ENCODE data around the gene HBD.

GRCh38 chr11:5251746-5252145 is 17.5 kb upstream of the HBD start:
- TF ChIP-seq, protein P1, sequence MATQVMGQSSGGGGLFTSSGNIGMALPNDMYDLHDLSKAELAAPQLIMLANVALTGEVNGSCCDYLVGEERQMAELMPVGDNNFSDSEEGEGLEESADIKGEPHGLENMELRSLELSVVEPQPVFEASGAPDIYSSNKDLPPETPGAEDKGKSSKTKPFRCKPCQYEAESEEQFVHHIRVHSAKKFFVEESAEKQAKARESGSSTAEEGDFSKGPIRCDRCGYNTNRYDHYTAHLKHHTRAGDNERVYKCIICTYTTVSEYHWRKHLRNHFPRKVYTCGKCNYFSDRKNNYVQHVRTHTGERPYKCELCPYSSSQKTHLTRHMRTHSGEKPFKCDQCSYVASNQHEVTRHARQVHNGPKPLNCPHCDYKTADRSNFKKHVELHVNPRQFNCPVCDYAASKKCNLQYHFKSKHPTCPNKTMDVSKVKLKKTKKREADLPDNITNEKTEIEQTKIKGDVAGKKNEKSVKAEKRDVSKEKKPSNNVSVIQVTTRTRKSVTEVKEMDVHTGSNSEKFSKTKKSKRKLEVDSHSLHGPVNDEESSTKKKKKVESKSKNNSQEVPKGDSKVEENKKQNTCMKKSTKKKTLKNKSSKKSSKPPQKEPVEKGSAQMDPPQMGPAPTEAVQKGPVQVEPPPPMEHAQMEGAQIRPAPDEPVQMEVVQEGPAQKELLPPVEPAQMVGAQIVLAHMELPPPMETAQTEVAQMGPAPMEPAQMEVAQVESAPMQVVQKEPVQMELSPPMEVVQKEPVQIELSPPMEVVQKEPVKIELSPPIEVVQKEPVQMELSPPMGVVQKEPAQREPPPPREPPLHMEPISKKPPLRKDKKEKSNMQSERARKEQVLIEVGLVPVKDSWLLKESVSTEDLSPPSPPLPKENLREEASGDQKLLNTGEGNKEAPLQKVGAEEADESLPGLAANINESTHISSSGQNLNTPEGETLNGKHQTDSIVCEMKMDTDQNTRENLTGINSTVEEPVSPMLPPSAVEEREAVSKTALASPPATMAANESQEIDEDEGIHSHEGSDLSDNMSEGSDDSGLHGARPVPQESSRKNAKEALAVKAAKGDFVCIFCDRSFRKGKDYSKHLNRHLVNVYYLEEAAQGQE (IDR thresholded peaks at IDR 0.05; ENCODE audit: low read depth), result no peak
- TF ChIP-seq POLR2AphosphoS5 (IDR thresholded peaks at IDR 0.05; ENCODE audit: low read depth, low read length), result no peak
- TF ChIP-seq, protein P2, sequence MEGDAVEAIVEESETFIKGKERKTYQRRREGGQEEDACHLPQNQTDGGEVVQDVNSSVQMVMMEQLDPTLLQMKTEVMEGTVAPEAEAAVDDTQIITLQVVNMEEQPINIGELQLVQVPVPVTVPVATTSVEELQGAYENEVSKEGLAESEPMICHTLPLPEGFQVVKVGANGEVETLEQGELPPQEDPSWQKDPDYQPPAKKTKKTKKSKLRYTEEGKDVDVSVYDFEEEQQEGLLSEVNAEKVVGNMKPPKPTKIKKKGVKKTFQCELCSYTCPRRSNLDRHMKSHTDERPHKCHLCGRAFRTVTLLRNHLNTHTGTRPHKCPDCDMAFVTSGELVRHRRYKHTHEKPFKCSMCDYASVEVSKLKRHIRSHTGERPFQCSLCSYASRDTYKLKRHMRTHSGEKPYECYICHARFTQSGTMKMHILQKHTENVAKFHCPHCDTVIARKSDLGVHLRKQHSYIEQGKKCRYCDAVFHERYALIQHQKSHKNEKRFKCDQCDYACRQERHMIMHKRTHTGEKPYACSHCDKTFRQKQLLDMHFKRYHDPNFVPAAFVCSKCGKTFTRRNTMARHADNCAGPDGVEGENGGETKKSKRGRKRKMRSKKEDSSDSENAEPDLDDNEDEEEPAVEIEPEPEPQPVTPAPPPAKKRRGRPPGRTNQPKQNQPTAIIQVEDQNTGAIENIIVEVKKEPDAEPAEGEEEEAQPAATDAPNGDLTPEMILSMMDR (IDR thresholded peaks at IDR 0.05 in 2 of 3, conservative IDR thresholded peaks at IDR 0.05 in 1 of 3; ENCODE audit: borderline replicate concordance in 1 of 3, insufficient read depth in 1 of 3, low read depth in 2 of 3, low read length in 2 of 3), result no peak
- TF ChIP-seq POLR2A (IDR thresholded peaks at IDR 0.05; ENCODE audit: borderline replicate concordance, extremely low read depth, insufficient read depth, insufficient read length), result no peak
- no peak for TF ChIP-seq EZH2 (IDR thresholded peaks at IDR 0.05)
- TF ChIP-seq, protein P3, sequence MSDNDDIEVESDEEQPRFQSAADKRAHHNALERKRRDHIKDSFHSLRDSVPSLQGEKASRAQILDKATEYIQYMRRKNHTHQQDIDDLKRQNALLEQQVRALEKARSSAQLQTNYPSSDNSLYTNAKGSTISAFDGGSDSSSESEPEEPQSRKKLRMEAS (IDR thresholded peaks at IDR 0.05), result no peak
- TF ChIP-seq SIN3A (IDR thresholded peaks at IDR 0.05; ENCODE audit: low read depth), result no peak
- no peak for TF ChIP-seq ZNF274 (IDR thresholded peaks at IDR 0.05; ENCODE audit: low read depth, low read length)

All from HCT116 (cell line).